Endothelial cell of hepatic sinusoid (primary cell): ENCODE measurements around the gene SNX10.

Experiments
- in situ Hi-C: cut with HindIII; loops from 2 replicates; pipeline ENCODE4 v1.10.0; 2017; ENCODE audit warnings: low sequenced_read_pairs

The SNX10 gene

DNA sequence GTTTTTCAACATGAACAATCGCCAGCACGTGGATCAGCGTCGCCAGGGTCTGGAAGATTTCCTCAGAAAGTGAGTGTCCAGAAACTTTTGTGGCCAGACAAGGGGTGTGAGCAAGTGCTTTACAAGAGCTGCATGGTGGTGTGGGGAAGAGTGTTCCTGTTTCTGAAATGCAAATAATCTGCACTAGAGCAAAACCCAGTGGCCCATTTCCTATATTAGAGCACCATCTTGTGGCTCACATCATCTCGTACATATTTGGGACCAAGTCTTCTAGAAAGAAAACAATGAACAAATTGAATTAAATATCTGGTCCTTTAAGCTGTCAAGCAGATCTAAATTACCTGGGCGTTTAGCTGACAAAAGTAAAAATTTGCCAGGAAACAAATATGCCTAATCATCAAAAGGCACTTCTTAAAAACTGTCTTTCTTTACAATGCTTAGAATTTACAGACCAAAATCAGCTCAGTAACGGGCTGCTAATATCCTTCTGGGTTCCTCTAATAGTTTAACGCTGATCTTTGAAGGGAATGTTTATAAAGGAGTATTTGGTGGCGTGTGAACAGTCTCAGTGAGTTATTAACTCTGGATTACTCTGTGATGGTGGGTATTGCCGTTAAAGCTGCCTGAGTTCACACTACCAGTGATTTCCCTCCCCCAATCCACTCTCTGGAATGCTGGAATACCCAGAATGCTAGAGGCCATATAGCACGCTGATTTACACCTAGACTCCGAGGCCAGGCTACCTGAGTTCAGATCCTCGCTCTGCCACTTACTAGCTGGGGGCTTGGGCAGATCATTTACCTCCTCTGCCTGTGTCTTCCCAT is 73.6 kb downstream of the SNX10 start:
- in situ Hi-C loops, result no loop called here

DNA sequence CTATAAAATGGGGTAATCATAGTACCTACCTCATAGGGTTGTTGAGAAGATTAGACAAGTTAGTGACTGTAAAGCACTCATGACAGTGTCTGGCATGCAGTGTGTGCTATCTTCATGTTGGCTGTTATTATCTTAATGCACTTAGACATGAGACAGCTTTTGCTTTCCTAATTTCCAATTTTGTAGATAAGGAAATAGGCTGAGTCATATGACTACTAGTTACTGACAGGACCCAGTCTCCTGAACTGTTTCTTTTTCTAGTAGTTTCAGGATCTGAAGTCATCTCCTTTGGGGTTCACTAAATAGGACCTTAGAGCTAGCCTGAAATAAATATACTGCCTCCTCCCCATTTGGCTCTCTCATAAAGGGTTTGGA is 74.2 kb downstream of the SNX10 start:
- in situ Hi-C loops, result no loop called here

DNA sequence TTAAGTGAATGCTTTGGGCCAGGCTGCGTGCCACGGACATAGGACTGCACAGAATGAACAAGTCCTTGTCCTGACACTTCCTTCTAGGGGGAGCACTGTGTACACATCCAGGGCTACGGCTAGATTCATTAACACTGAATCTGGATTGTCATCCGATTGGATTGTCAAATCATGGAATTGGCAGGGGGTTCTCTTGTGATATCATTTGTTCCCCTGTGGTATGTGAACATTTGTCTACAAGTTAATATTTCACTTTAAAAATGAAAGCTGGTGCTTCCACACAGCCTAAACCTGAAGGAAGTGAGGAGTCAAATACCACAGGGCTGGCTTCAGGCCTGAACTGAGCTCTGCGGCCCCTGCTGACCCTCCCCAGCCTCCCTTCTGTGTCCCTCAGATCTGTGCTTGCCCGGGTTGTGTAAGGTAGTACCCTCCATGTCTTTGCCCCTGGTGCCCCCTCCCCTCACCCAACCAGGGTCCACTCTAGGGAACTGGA is 75.6 kb downstream of the SNX10 start:
- in situ Hi-C loops, result no loop called here

DNA sequence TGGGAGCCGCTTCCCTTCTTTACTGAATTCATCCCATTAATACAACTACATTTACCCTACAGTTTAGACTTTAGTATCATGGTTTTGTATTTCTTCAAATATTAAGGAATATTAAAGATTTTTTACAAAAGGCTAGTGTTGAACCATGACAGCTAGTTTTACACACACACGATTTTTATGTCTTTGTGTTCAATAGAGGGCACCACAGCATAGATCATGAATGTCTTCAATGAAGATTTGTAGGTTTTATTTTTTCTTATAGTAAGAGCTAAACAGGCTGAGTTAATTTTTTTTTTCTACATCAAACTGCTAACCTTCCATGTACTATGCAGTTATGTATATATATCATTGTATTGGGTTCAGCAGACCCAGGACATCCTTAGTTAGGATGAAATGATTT is 76.9 kb downstream of the SNX10 start:
- in situ Hi-C loops, result no loop called here

DNA sequence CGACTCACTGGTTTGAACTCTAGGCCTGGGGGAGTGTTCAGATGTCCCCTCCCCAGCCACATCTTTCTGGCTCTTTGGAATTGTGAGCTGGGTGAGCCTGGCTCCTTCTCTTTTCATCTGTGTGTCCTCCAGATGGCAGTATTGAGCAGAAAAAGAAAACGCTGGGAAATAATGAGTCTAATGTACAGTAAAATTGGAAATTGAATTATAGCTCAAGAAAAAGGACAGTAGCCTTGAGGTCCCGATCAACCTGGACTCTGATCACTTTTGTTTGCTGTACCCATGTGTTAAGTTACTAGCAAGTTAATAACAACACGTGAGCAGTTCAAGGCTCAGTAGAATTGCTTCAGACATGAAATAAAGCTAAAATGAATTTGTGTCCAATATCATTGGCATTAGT is 77.9 kb downstream of the SNX10 start:
- in situ Hi-C loops, result no loop called here

DNA sequence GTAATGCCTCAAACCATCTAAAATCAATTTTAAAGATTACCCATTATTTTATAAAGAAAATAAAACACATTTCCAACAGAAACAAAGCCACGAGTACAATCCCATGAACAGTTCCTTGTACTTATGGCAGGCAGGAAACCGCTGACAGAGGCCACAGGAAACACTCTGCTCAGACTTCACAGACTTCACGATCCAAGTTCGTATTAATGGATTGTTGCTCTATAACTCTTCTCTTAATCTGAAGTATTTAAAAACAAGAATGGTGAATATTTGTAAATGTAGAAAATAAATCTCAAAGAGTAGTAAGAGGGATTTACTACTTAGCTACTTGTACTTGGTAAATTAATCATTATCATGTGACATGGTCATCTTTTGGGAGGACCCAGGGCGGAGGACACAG is 78.3 kb downstream of the SNX10 start:
- in situ Hi-C loops, result loop anchor here (5.0 kb wide), 1 partner anchor 302 kb away; no protein-coding TSS in a partner anchor

DNA sequence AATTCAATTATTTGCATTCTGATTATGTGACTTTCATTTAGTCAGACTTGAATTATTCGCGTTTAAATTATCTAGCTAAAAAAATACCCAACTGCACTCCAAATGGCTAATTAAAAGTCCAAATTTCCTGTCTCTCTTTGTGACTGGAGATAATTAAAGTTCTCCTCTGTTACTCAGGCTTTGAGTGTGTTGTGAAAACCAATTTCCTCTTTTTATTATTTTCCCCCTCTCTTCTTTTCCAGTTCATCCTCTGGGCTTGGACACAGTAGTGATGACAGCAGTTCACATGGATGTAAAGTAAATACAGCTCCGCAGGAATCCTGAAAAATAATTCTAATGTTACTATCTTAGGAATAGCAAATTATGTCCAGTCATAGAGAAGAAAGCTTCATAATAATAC is 80.6 kb downstream of the SNX10 start:
- in situ Hi-C loops, result loop anchor here (5.0 kb wide), 1 partner anchor 300 kb away; no protein-coding TSS in a partner anchor

DNA sequence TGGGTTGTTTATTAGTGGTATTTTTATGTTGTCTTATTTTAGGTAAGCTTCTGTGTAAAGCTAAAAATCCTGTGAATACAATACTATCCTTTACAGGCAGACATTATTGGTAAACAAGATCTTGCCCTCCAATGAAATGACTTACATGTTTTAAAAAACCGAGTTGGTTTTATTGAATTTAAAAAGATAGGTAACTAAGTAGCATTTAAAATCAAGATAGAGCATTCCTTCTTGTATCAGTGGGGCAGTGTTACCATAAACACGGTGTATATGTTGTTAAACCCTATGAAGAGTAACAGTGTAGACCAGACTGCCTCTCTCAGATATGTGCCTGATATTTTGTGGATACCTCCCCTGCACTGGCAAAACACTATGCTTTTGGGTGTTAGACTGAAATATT is 81.0 kb downstream of the SNX10 start:
- in situ Hi-C loops, result loop anchor here (5.0 kb wide), 1 partner anchor 300 kb away; no protein-coding TSS in a partner anchor

DNA sequence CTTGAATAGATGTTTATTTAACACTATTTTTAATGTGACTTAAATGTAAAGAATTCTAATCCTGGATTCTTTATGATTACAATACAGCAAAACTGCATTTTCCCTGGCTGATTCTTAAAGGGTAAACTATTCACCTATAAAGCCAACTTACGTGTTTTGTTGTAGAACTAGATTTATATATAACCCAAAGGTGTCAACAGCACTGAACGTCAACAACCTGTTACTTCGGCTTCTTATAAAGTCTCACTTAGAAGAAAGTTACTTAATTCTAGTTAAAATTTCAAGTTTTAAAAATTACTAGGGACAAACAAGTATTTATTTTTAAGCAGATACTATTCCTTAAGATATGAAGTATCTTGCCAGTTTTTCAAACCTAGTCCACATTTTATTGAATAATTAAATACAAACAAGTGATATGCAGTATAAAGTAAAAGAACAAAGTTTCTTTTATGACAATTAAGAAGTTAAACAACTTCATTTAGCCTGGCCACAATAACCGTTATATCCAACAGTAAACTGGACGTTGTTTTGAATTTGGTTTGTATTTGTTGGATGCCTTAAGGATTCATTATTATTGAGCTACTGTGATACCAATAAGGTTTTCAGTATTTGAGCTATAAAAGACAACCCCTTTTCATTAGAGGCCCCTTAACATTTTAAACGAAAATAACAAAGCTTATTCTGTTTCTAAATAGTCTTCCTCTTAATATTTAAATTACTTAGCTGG is 83.1 kb downstream of the SNX10 start:
- in situ Hi-C loops, result loop anchor here (5.0 kb wide), 1 partner anchor 297 kb away; no protein-coding TSS in a partner anchor

DNA sequence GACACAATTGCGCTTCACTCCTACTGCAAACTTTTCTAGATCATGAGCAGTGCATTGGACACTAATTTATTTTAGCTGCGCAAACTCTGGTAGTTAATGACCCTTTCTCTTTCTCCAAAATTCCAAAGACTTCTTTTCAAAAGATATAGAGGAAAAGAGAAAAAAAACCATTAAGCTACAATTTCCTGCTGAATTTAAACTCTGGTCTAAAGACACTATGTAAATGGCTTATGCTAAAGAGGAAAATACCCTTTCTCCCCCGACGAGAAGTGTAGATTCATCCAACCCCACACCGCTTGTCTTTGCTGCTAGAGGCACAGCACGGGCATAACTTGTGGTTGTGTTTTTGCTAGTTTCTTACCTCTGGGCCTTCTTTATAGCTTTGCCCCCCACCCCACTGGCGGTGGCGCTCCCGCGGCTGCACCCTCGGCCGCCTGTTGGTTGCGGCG is 84.1 kb downstream of the SNX10 start:
- in situ Hi-C loops, result no loop called here

DNA sequence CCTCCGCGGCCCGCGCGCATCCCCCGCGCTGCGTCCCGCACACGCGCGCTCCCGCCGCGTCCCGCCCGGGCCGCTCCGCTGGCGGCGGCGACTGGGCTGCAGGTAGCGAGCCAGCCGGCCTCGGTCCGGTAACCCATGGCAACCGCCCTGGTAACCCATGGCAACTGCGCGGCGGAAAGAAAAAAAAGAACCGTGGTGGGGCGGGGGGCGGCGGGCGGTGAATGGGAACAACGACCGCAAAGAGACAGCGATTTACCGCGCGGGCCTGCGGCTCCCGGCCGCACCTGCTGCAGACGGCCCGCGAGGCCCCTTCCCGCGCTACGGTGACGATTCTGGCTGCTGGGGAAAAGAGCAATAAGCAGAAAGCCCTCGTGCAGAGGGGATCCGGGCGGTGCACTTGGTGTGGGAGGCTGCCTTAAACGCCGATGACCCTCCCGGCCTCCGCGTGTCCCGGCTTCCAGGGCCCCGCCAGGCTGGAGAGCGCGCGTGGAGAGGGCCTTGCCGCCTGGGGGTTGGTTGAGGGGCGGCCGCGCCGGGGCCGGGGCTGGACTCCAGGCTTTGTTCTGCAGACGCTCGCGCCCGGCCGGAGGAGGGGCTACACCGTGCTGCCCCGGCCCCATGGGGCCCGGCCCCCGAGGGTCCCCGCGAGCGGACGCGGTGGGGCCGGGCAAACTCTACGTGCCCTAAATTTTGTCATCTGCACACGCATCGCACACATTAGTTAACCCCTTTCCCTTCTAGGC is 84.7 kb downstream of the SNX10 start:
- in situ Hi-C loops, result no loop called here

DNA sequence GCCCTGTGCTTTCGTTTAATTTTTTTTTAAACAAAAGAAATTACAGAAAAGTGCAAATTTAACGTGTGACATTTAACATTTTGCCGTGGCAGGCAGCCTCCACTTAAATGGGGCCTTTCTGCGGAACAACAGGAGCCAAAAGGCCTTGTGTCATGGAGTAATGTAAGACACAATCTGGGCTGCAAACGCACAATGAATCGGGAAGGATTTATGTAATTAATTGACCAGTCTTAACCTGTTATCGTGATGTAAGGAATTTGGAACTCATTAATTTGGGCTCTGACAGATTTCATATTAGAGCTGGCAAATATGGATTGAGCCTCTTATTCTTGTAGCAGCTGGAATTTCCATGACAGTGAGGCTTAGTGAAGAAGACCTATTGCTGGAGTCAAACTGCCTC is 86.4 kb downstream of the SNX10 start:
- in situ Hi-C loops, result no loop called here

DNA sequence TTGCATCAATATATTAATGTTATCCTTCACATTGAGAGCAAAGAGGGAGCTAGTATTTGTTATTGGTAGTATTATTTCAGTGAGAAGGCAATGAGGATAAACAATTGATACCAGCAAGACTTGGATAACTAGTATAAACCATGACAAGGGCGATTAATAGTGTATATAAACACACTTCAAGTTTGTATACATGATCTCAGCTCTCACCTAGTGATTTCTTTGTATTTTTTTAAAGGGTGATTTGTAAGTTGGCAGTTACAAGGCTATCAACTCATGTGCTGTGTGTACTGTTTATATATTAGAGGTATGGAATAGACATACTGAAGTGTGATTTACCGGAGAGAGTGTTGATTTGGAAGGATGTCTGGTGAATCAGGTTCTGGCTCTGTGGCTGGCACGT is 88.0 kb downstream of the SNX10 start:
- in situ Hi-C loops, result no loop called here

DNA sequence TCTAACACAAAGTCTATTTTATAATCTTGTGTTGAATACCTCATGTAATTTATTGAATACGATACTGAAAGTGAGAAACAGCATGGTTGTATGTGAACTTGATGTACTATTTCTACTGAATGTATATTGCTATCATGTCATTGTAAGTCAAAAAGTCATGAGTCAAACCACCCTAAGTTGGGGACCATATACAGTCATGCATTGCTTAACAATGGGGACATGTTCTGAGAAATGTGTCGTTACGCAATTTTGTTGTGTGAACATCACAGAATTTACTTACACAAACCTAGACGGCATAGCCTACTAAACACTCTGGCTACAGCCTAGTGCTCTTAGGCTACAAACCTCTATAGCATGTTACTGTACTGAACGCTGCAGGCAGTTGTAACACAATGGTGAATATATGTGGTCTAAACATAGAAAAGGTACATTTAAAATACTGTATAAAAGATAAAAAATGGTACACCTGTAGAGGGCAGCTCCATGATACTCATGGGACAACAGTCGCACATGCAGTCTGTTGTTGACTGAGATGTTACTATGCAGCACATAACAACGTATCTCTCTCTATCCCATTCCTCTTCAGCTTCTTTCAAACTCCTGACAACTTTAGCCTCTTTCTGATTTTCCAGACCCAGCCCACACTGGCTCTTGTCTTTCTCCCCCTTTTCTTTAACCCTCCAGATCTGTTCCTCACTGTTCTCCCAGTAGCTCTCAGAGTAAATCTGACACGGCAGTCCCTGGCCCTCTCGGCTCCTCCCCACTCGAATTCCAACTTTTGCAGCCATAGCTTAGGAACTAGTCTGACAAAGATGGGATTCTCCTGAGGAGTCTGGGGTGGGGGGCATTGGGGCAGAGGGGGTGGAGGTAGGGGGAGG is 90.1 kb downstream of the SNX10 start:
- in situ Hi-C loops, result no loop called here

DNA sequence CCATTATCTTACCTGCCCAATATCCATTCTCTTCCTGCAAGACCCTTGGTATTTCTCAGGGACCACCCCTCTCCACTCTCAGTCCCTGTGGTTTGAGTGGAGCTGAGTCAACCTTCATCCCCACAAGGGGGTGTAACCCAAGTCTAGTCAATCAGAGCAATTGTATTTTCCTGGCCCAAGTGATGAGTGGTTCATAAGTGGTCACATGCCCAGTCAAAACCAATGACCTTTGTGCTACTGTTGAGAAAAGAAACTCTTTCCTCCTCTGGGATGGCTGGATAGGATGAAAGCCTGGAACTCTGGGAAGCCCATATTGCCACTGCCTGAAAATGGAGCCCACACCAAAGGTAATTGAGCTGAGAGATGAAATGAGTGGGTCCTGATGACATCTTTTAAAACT is 93.6 kb downstream of the SNX10 start:
- in situ Hi-C loops, result loop anchor here (5.0 kb wide), 1 partner anchor 777 kb away; no protein-coding TSS in a partner anchor

DNA sequence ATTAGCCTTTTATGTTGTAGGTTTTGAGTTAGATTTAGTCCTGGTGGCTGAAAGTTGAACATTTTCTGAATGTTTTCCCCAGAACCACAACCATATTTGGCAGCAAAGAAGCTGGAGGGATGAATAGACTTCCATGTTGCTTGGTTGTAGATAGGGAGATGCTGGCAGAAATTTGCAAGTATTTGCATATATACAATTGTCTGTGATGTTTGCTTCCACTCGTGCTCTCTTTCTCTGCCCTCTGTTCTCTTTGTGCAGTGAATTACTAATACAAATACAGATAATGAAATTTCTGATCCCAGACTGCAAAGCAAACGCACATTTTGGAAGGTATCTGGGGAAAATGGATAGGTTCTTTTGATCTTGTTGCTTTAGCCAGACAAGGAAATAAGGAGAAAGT is 96.1 kb downstream of the SNX10 start:
- in situ Hi-C loops, result loop anchor here (5.0 kb wide), 1 partner anchor 775 kb away; no protein-coding TSS in a partner anchor

DNA sequence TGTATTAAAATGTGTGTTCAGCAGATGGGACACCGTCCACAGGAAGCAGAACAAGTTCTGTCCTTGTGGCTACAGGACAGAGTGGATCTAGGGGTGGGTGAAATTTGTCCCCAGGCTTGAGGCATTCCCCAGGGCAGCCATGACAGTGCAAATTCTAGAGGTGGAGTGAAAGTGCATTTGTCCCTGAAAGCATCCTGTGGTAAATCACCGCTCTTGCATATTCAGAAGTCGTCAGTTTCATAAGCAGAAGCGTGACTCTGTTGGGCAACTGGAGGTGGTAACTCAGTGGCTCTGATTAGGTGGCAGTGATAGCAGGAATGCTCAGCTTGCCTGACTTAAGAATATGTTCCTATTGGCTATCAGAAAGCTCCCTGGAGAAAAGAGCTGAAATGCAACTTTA is 96.6 kb downstream of the SNX10 start:
- in situ Hi-C loops, result loop anchor here (5.0 kb wide), 1 partner anchor 774 kb away; no protein-coding TSS in a partner anchor

DNA sequence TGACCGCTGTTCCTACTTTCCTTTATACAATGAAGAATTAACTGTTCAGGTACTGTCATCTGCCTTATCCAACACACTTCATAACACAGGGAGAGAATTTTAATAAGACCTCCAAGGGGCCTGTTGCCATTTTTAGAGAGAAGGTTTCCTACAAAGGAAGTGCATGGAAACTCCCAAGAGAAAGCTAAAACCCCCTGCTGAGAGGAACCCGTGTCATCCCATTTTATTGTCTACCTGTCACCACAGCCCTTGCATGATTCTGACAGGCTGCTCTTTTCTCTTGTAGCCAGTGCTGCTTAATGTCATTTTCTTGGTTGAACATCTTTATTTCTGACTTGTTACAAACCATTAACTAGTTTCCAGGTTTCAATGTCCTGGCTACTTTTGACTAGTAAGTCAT is 98.4 kb downstream of the SNX10 start:
- in situ Hi-C loops, result no loop called here

DNA sequence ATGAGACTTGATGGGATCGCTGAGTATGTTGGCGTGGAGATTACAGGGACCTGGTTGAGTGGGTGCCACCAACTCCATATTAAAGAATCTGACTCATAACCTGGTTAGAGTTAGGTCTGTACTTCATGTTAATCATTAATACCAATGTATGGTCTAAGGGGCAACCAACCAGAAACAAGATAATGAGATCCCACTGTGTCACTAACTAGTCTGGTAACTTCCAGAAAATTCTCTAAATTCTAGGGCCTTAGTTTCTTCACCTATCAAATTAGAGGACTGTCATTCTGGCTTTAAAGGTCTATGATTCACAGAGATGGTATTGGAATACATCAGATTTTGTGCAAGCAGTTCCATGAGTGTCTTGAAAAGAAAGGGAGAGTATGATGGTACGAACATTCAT is 102.2 kb downstream of the SNX10 start:
- in situ Hi-C loops, result no loop called here

DNA sequence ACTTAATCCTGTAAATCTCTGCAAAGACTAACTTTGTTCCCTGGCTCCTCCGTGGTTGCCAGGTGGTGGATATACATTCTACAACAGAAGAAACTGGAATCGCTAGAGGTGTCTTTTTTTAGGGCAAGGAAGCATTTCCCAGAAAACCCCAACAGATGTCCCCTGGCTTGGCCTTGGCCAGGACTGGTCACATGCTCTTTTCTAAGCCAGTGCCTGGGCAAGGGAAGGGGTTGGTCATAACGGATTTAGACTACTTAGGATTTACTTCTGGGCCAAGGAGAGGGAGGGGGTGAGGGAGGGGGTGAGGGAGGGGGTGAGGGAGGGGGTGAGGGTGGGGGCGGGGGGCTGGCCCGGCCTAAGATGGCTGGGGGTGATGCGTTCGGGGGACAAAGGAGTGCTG is 105.7 kb downstream of the SNX10 start:
- in situ Hi-C loops, result no loop called here
